SU-DHL-6 (cell line): Measurements from ENCODE around the gene BRICD5.
"Not testable (repeated sequence)": the region's sequence is repeated elsewhere in the genome, so short reads cannot be mapped to it uniquely, and the experiment has no call there.

Experiments used
- H2AFZ ChIP-seq: fragments of 200-600 bp; sonication (generic); 2 replicates; pipeline ENCODE4 v1.6.1; 2014; ENCODE audit warnings: low read depth, mild to moderate bottlenecking, moderate library complexity, mixed read lengths, antibody characterized with exemption, low read length; ENCODE audit not compliant: severe bottlenecking
- H3F3A ChIP-seq: fragments of 200-600 bp; shearing (Covaris generic); 2 replicates; pipeline ENCODE4 v1.6.0; 2016; ENCODE audit warnings: antibody characterized with exemption, mild to moderate bottlenecking; ENCODE audit not compliant: insufficient read depth
- H3K27ac ChIP-seq: fragments of 200-600 bp; sonication (generic); 2 replicates; pipeline ENCODE4 v1.5.1; 2016; ENCODE audit warnings: low read depth, mild to moderate bottlenecking, low read length, moderate library complexity, mixed read lengths
- H3K27me3 ChIP-seq: fragments of 200-600 bp; sonication (generic), shearing (Covaris generic); 2 replicates; pipeline ENCODE4 v1.6.0; 2014; ENCODE audit warnings: mild to moderate bottlenecking, low read length
- H3K36me3 ChIP-seq: fragments of 200-600 bp; sonication (generic); 2 replicates; pipeline ENCODE4 v1.6.1; 2014; ENCODE audit warnings: mild to moderate bottlenecking, low read length, mixed read lengths
- H3K4me2 ChIP-seq: fragments of 300-600, 200-600 bp; shearing (Covaris generic), sonication (generic); 2 replicates; pipeline ENCODE4 v1.6.0; 2014; ENCODE audit warnings: low read length, low read depth, mild to moderate bottlenecking; ENCODE audit not compliant: poor library complexity, severe bottlenecking
- H3K4me3 ChIP-seq: fragments of 200-600 bp; sonication (generic); 2 replicates; pipeline ENCODE4 v1.5.1; 2014; ENCODE audit warnings: antibody characterized with exemption, low read length, mild to moderate bottlenecking, mixed read lengths; ENCODE audit not compliant: insufficient read depth, poor library complexity, severe bottlenecking
- H3K79me2 ChIP-seq: fragments of 200-600 bp; sonication (generic); 2 replicates; pipeline ENCODE4 v1.6.1; 2014; ENCODE audit warnings: mild to moderate bottlenecking, low read length, moderate library complexity; ENCODE audit not compliant: insufficient read depth
- H3K9ac ChIP-seq: fragments of 200-600 bp; sonication (generic); 2 replicates; pipeline ENCODE4 v1.7.0; 2014; ENCODE audit warnings: mild to moderate bottlenecking, low read length
- H3K9me2 ChIP-seq: fragments of 200-600 bp; sonication (generic); replicated peaks from 2 replicates; pipeline ENCODE4 v1.6.1; 2014; ENCODE audit warnings: low read length; ENCODE audit not compliant: insufficient read depth
- H3K9me3 ChIP-seq: fragments of 200-600 bp; sonication (generic); 2 replicates; pipeline ENCODE4 v1.6.1; 2014; ENCODE audit warnings: low read length, mixed read lengths; ENCODE audit not compliant: insufficient read depth
- H4K20me1 ChIP-seq: fragments of 200-600 bp; sonication (generic); 2 replicates; pipeline ENCODE4 v1.6.1; 2014; ENCODE audit warnings: low read depth, mild to moderate bottlenecking, antibody characterized with exemption, low read length, moderate library complexity, mixed read lengths
- CTCF ChIP-seq: fragments of 200-600 bp; sonication (generic); IDR thresholded peaks from one replicate; pipeline ENCODE4 v1.5.1; 2017; ENCODE audit warnings: antibody characterized with exemption, mild to moderate bottlenecking, low read length, moderate library complexity; ENCODE audit not compliant: insufficient read depth, poor library complexity, severe bottlenecking
- EZH2phosphoT487 ChIP-seq: fragments of 200-600 bp; sonication (generic), shearing (Covaris generic); conservative IDR thresholded peaks from 2 replicates; pipeline ENCODE4 v1.6.1; 2018; ENCODE audit warnings: mild to moderate bottlenecking, antibody characterized with exemption, low read length, moderate library complexity, mixed read lengths

BRICD5 gene

GRCh38 chr16:2210386-2211365 is at the start of gene BRICD5:
TSS of gene BRICD5 (minus strand) at chr16:2210863. CDS start at chr16:2210833, 30 bp downstream.
- H3K27ac ChIP-seq = no peak within 1 kb of the TSS
- H3K9me3 ChIP-seq = no peaks in the 10 kb centered on the region
- H3F3A ChIP-seq = peaks cover 7% of the 10 kb centered on the region; the same call in 1 of the 2 replicates
- no peak within 1 kb of the TSS for H2AFZ ChIP-seq
- H4K20me1 ChIP-seq = no peaks in the 10 kb centered on the region
- TF ChIP-seq CTCF (no peak), EZH2phosphoT487 (no peak)
- H3K9ac ChIP-seq = no peak within 1 kb of the TSS
- H3K36me3 ChIP-seq = no peaks in the 10 kb centered on the region
- H3K9me2 ChIP-seq = no peaks in the 10 kb centered on the region
- no peak within 1 kb of the TSS for H3K4me3 ChIP-seq
- H3K27me3 ChIP-seq = no peaks in the 10 kb centered on the region
- H3K79me2 ChIP-seq = peaks cover 26% of the 10 kb centered on the region
- H3K4me2 ChIP-seq = no peak within 1 kb of the TSS

- TF ChIP-seq EZH2phosphoT487 = no peak
- no peak for TF ChIP-seq CTCF
- H3K9me3 ChIP-seq = no peaks in the 10 kb centered on the region
- H3K4me3 ChIP-seq = no peak overlapping the region
- peaks cover 61% of the 10 kb centered on the region for H3K79me2 ChIP-seq
- no peak overlapping the region for H3K4me2 ChIP-seq
- no peak overlapping the region for H3K9ac ChIP-seq
- H3K9me2 ChIP-seq = no peaks in the 10 kb centered on the region
- H4K20me1 ChIP-seq = peaks cover 12% of the 10 kb centered on the region
- no peaks in the 10 kb centered on the region for H3K27me3 ChIP-seq
- peaks cover 9% of the 10 kb centered on the region; the same call in 1 of the 2 replicates for H3F3A ChIP-seq
- H2AFZ ChIP-seq = no peak overlapping the region
- no peak overlapping the region for H3K27ac ChIP-seq
- H3K36me3 ChIP-seq = peaks cover 66% of the 10 kb centered on the region
These were observed 49.6 kb upstream of the BRICD5 start for GRCh38 chr16:2260250-2260649.

GRCh38 chr16:2258530-2258929 is 47.9 kb upstream of the BRICD5 start:
- H3K4me2 ChIP-seq, H3K9ac ChIP-seq, H3K4me3 ChIP-seq, H2AFZ ChIP-seq, H3K27me3 ChIP-seq, H4K20me1 ChIP-seq, H3K27ac ChIP-seq, H3K9me3 ChIP-seq, H3K9me2 ChIP-seq: not testable (repeated sequence)
- Histone ChIP-seq H3K36me3 (peaks cover 58% of the 10 kb centered on the region), H3K79me2 (peaks cover 44% of the 10 kb centered on the region), H3F3A (peaks cover 18% of the 10 kb centered on the region; the same call in 1 of the 2 replicates)

GRCh38 chr16:2257726-2258125 is 47.1 kb upstream of the BRICD5 start:
- no peaks in the 10 kb centered on the region for H3K27me3 ChIP-seq
- 0 out of 2 replicates have a peak, but pooled peaks cover 4% of the 10 kb centered on the region for H4K20me1 ChIP-seq
- no peak overlapping the region for H3K4me3 ChIP-seq
- no peak overlapping the region for H2AFZ ChIP-seq
- H3K36me3 ChIP-seq = peaks cover 55% of the 10 kb centered on the region
- H3K79me2 ChIP-seq = peaks cover 36% of the 10 kb centered on the region
- H3K4me2 ChIP-seq = no peak overlapping the region
- H3K9ac ChIP-seq = no peak overlapping the region
- no peak overlapping the region for H3K27ac ChIP-seq
- no peaks in the 10 kb centered on the region for H3K9me3 ChIP-seq
- no peaks in the 10 kb centered on the region for H3K9me2 ChIP-seq
- no peak for TF ChIP-seq CTCF
- TF ChIP-seq EZH2phosphoT487 = no peak
- H3F3A ChIP-seq = peaks cover 26% of the 10 kb centered on the region
